ENCODE measurements around the gene ANKAR.

DNA sequence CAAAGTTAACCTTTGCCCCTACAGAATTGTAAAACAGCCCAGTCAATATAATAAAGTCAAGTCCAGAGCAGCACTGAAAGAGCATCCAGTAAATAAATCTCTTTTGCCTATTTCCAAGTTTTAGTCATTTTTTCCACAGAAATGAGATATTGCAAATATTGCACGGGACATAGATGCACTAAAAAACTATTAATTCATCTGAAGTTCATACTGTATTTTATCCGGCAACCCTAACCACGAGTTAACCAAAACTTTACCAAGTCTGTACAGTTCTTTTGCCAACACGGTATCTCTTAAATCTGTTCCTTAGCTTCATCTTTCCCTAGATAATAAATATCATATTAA lies 13.7 kb upstream of the ANKAR start:
- TF ChIP-seq, protein P1, sequence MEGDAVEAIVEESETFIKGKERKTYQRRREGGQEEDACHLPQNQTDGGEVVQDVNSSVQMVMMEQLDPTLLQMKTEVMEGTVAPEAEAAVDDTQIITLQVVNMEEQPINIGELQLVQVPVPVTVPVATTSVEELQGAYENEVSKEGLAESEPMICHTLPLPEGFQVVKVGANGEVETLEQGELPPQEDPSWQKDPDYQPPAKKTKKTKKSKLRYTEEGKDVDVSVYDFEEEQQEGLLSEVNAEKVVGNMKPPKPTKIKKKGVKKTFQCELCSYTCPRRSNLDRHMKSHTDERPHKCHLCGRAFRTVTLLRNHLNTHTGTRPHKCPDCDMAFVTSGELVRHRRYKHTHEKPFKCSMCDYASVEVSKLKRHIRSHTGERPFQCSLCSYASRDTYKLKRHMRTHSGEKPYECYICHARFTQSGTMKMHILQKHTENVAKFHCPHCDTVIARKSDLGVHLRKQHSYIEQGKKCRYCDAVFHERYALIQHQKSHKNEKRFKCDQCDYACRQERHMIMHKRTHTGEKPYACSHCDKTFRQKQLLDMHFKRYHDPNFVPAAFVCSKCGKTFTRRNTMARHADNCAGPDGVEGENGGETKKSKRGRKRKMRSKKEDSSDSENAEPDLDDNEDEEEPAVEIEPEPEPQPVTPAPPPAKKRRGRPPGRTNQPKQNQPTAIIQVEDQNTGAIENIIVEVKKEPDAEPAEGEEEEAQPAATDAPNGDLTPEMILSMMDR (IDR thresholded peaks at IDR 0.05; ENCODE audit: control extremely low read depth in 1 of 3, insufficient read depth in 1 of 3, low read depth in 1 of 3, low read length in 3 of 3): no peak
- TF ChIP-seq KDM5A (IDR thresholded peaks at IDR 0.05; ENCODE audit: low read length) (no peak), EZH2 (IDR thresholded peaks at IDR 0.05; ENCODE audit: low read depth, low read length, severe bottlenecking) (no peak), GTF2F1 (IDR thresholded peaks at IDR 0.05; ENCODE audit: borderline replicate concordance, low read depth, low read length) (no peak), EP300 (IDR thresholded peaks at IDR 0.05; ENCODE audit: borderline replicate concordance in 1 of 2, low read depth in 2 of 2, low read length in 2 of 2) (no peak), CEBPB (IDR thresholded peaks at IDR 0.05; ENCODE audit: low read depth, low read length) (no peak)
- TF ChIP-seq, protein P2, sequence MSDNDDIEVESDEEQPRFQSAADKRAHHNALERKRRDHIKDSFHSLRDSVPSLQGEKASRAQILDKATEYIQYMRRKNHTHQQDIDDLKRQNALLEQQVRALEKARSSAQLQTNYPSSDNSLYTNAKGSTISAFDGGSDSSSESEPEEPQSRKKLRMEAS (IDR thresholded peaks at IDR 0.05): no peak
